HEK293 (cell line): ENCODE results near the gene SETD9.
A peak's percentile ranks its signal among the peaks of the same experiment; 100 is the strongest.

Experiments
- BCL6B ChIP-seq: fragments of 450-650 bp; formaldehyde crosslinking; IDR thresholded peaks from 2 replicates; pipeline ENCODE4 v1.5.1; 2017; ENCODE audit warnings: missing biosample characterization, missing genetic modification characterization
- FEZF1 ChIP-seq: fragments of 450-650 bp; formaldehyde crosslinking; IDR thresholded peaks from 2 replicates; pipeline ENCODE4 v1.5.1; 2016; ENCODE audit warnings: missing biosample characterization, missing genetic modification characterization
- GLI4 ChIP-seq: fragments of 450-650 bp; formaldehyde crosslinking; IDR thresholded peaks from 2 replicates; pipeline ENCODE4 v1.5.1; 2016; ENCODE audit warnings: missing biosample characterization, missing genetic modification characterization
- GLIS2 ChIP-seq: fragments of 450-650 bp; formaldehyde crosslinking; IDR thresholded peaks from 2 replicates; pipeline ENCODE4 v1.5.1; 2016; ENCODE audit warnings: missing biosample characterization, missing genetic modification characterization
- HOXA7 ChIP-seq: sonication (generic); formaldehyde crosslinking; IDR thresholded peaks from 2 replicates; pipeline ENCODE4 v1.8.1; 2022; ENCODE audit warnings: missing genetic modification reagents, borderline replicate concordance
- IKZF3 ChIP-seq: fragments of 450-650 bp; IDR thresholded peaks from 2 replicates; pipeline ENCODE4 v1.5.0; 2018; ENCODE audit warnings: missing biosample characterization, mild to moderate bottlenecking, missing genetic modification characterization, moderate library complexity
- MYNN ChIP-seq: fragments of 450-650 bp; formaldehyde crosslinking; IDR thresholded peaks from 2 replicates; pipeline ENCODE4 v1.5.1; 2016; ENCODE audit warnings: missing biosample characterization, missing genetic modification characterization, borderline replicate concordance
- PRDM6 ChIP-seq: fragments of 450-650 bp; formaldehyde crosslinking; IDR thresholded peaks from 2 replicates; pipeline ENCODE4 v1.5.1; 2017; ENCODE audit warnings: missing biosample characterization, missing genetic modification characterization
- REPIN1 ChIP-seq: fragments of 450-650 bp; formaldehyde crosslinking; IDR thresholded peaks from 2 replicates; pipeline ENCODE4 v1.5.1; 2017; ENCODE audit warnings: missing biosample characterization, missing genetic modification characterization, low read depth
- SCRT2 ChIP-seq: fragments of 450-650 bp; formaldehyde crosslinking; IDR thresholded peaks from 2 replicates; pipeline ENCODE4 v1.5.1; 2016; ENCODE audit warnings: missing biosample characterization, missing genetic modification characterization
- TCF7L2 ChIP-seq: IDR thresholded peaks from 2 replicates; pipeline ENCODE4 v1.6.1; 2011; ENCODE audit warnings: low read depth, mild to moderate bottlenecking, inconsistent platforms, low read length, moderate library complexity, borderline replicate concordance
- ZBTB10 ChIP-seq: fragments of 450-650 bp; formaldehyde crosslinking; IDR thresholded peaks from 2 replicates; pipeline ENCODE4 v1.5.1; 2016; ENCODE audit warnings: missing biosample characterization, missing genetic modification characterization
- ZBTB8A ChIP-seq: fragments of 450-650 bp; formaldehyde crosslinking; IDR thresholded peaks from 2 replicates; pipeline ENCODE4 v1.5.1; 2016; ENCODE audit warnings: missing biosample characterization, missing genetic modification characterization
- ZEB2 ChIP-seq: fragments of 450-650 bp; formaldehyde crosslinking; IDR thresholded peaks from 2 replicates; pipeline ENCODE4 v1.5.1; 2016; ENCODE audit warnings: missing biosample characterization, missing genetic modification characterization
- ZFHX2 ChIP-seq: fragments of 450-650 bp; formaldehyde crosslinking; conservative IDR thresholded peaks from 2 replicates; pipeline ENCODE4 v1.5.1; 2016; ENCODE audit warnings: missing biosample characterization, missing genetic modification characterization
- ZFP41 ChIP-seq: fragments of 450-650 bp; formaldehyde crosslinking; IDR thresholded peaks from 2 replicates; pipeline ENCODE4 v1.5.1; 2016; ENCODE audit warnings: missing biosample characterization, missing genetic modification characterization, borderline replicate concordance
- ZFP69B ChIP-seq: fragments of 450-650 bp; formaldehyde crosslinking; IDR thresholded peaks from 2 replicates; pipeline ENCODE4 v1.5.1; 2016; ENCODE audit warnings: missing biosample characterization, missing genetic modification characterization
- ZNF114 ChIP-seq: fragments of 450-650 bp; formaldehyde crosslinking; IDR thresholded peaks from 2 replicates; pipeline ENCODE4 v1.5.0; 2017; ENCODE audit warnings: missing biosample characterization, missing genetic modification characterization
- ZNF121 ChIP-seq: fragments of 450-650 bp; formaldehyde crosslinking; IDR thresholded peaks from 2 replicates; pipeline ENCODE4 v1.5.1; 2016; ENCODE audit warnings: missing biosample characterization, missing genetic modification characterization
- ZNF133 ChIP-seq: fragments of 450-650 bp; formaldehyde crosslinking; IDR thresholded peaks from 2 replicates; pipeline ENCODE4 v1.5.1; 2016; ENCODE audit warnings: missing biosample characterization, missing genetic modification characterization
- ZNF138 ChIP-seq: fragments of 450-650 bp; formaldehyde crosslinking; IDR thresholded peaks from 2 replicates; pipeline ENCODE4 v1.5.1; 2016; ENCODE audit warnings: missing biosample characterization, missing genetic modification characterization, borderline replicate concordance
- ZNF266 ChIP-seq: fragments of 450-650 bp; formaldehyde crosslinking; IDR thresholded peaks from 2 replicates; pipeline ENCODE4 v1.5.1; 2016; ENCODE audit warnings: missing biosample characterization, missing genetic modification characterization, low read depth
- ZNF311 ChIP-seq: fragments of 450-650 bp; formaldehyde crosslinking; IDR thresholded peaks from 2 replicates; pipeline ENCODE4 v1.5.1; 2017; ENCODE audit warnings: missing biosample characterization, missing genetic modification characterization, borderline replicate concordance
- ZNF335 ChIP-seq: fragments of 450-650 bp; formaldehyde crosslinking; conservative IDR thresholded peaks from 2 replicates; pipeline ENCODE4 v1.5.1; 2016; ENCODE audit warnings: missing biosample characterization, missing genetic modification characterization
- ZNF362 ChIP-seq: fragments of 450-650 bp; formaldehyde crosslinking; IDR thresholded peaks from 2 replicates; pipeline ENCODE4 v1.5.1; 2016; ENCODE audit warnings: missing biosample characterization, missing genetic modification characterization
- ZNF37A ChIP-seq: fragments of 450-650 bp; IDR thresholded peaks from 2 replicates; pipeline ENCODE4 v1.5.1; 2018; ENCODE audit warnings: missing biosample characterization, missing genetic modification characterization
- ZNF426 ChIP-seq: fragments of 450-650 bp; formaldehyde crosslinking; IDR thresholded peaks from 2 replicates; pipeline ENCODE4 v1.5.1; 2017; ENCODE audit warnings: missing biosample characterization, missing genetic modification characterization, mild to moderate bottlenecking, inconsistent platforms, moderate library complexity
- ZNF548 ChIP-seq: fragments of 450-650 bp; formaldehyde crosslinking; IDR thresholded peaks from 2 replicates; pipeline ENCODE4 v1.5.1; 2016; ENCODE audit warnings: missing biosample characterization, missing genetic modification characterization
- ZNF549 ChIP-seq: fragments of 450-650 bp; IDR thresholded peaks from 2 replicates; pipeline ENCODE4 v1.5.1; 2018; ENCODE audit warnings: missing biosample characterization, missing genetic modification characterization, mild to moderate bottlenecking, inconsistent platforms, moderate library complexity
- ZNF596 ChIP-seq: fragments of 450-650 bp; IDR thresholded peaks from 2 replicates; pipeline ENCODE4 v1.5.0; 2018; ENCODE audit warnings: missing biosample characterization, mild to moderate bottlenecking, missing genetic modification characterization, moderate library complexity
- ZNF621 ChIP-seq: fragments of 450-650 bp; formaldehyde crosslinking; IDR thresholded peaks from 2 replicates; pipeline ENCODE4 v1.5.1; 2017; ENCODE audit warnings: missing biosample characterization, missing genetic modification characterization
- ZNF654 ChIP-seq: fragments of 450-650 bp; formaldehyde crosslinking; IDR thresholded peaks from 2 replicates; pipeline ENCODE4 v1.5.1; 2016; ENCODE audit warnings: low read depth, missing biosample characterization, missing genetic modification characterization
- ZNF664 ChIP-seq: fragments of 450-650 bp; formaldehyde crosslinking; IDR thresholded peaks from 2 replicates; pipeline ENCODE4 v1.5.1; 2016; ENCODE audit warnings: missing biosample characterization, missing genetic modification characterization
- ZNF776 ChIP-seq: fragments of 450-650 bp; formaldehyde crosslinking; IDR thresholded peaks from 2 replicates; pipeline ENCODE4 v1.5.0; 2017; ENCODE audit warnings: missing biosample characterization, missing genetic modification characterization, borderline replicate concordance
- ZSCAN4 ChIP-seq: fragments of 450-650 bp; formaldehyde crosslinking; IDR thresholded peaks from 2 replicates; pipeline ENCODE4 v1.5.1; 2017; ENCODE audit warnings: missing biosample characterization, missing genetic modification characterization

SETD9 gene

GRCh38 chr5:56964173-56964572 lies 54.8 kb downstream of the SETD9 start (continued):
- TF ChIP-seq ZBTB8A (tag by site-specific recombination): 0 out of 2 replicates have a peak, but pooled peaks have one; percentile 21
- no peak for TF ChIP-seq ZNF654
- TF ChIP-seq ZNF664 (tag by site-specific recombination): 0 out of 2 replicates have a peak, but pooled peaks have one; percentile 22
- no peak for TF ChIP-seq ZNF37A (tag by site-specific recombination)
- TF ChIP-seq ZNF121 (tag by site-specific recombination): no peak
- TF ChIP-seq REPIN1: no peak
- TF ChIP-seq ZFP41 (tag by site-specific recombination): no peak
- TF ChIP-seq ZNF549 (tag by site-specific recombination): no peak
- TF ChIP-seq TCF7L2: no peak
- no peak for TF ChIP-seq ZSCAN4
- TF ChIP-seq ZNF266 (tag by site-specific recombination): peak; percentile 22; the same call in 1 of the 2 replicates
- peak; percentile 50; the same call in 1 of the 2 replicates for TF ChIP-seq ZEB2
- TF ChIP-seq HOXA7 (CRISPR knock-in tag): no peak
- TF ChIP-seq BCL6B (tag by site-specific recombination): no peak
- peak; percentile 77 for TF ChIP-seq ZNF362 (tag by site-specific recombination)
- peak; percentile 62 for TF ChIP-seq PRDM6
- no peak for TF ChIP-seq SCRT2 (tag by site-specific recombination)
- no peak for TF ChIP-seq ZNF114 (tag by site-specific recombination)
- no peak for TF ChIP-seq ZNF596 (tag by site-specific recombination)
- no peak for TF ChIP-seq IKZF3 (tag by site-specific recombination)
- TF ChIP-seq ZNF621 (tag by site-specific recombination): no peak
- no peak for TF ChIP-seq ZFHX2 (tag by site-specific recombination)
- TF ChIP-seq GLI4 (tag by site-specific recombination): no peak
- TF ChIP-seq ZNF335 (tag by site-specific recombination): 0 out of 2 replicates have a peak, but pooled peaks have one; percentile 24
- no peak for TF ChIP-seq ZNF138 (tag by site-specific recombination)
- TF ChIP-seq ZNF311: no peak
- no peak for TF ChIP-seq ZNF133 (tag by site-specific recombination)
- no peak for TF ChIP-seq ZNF548 (tag by site-specific recombination)
- TF ChIP-seq ZNF776: no peak
- no peak for TF ChIP-seq ZFP69B (tag by site-specific recombination)
- no peak for TF ChIP-seq GLIS2 (tag by site-specific recombination)
- no peak for TF ChIP-seq ZNF426 (tag by site-specific recombination)
- no peak for TF ChIP-seq MYNN (tag by site-specific recombination)
- TF ChIP-seq ZBTB10 (tag by site-specific recombination): no peak
- TF ChIP-seq FEZF1 (tag by site-specific recombination): peak; percentile 88
